HG03103 (cell line): Measurements from ENCODE around the gene BRPF1.
A peak's percentile ranks its signal among the peaks of the same experiment; 100 is the strongest.
"Not testable (repeated sequence)": the region's sequence is repeated elsewhere in the genome, so short reads cannot be mapped to it uniquely, and the experiment has no call there.

Source experiments
- ATAC-seq: cut with Tn5 transposase; IDR thresholded peaks from one replicate; pipeline ENCODE4 v1.9.1; 2021; ENCODE audit warnings: low read depth; ENCODE audit not compliant: unreplicated experiment

The BRPF1 gene

GRCh38 chr3:9767418-9767817 is 35.9 kb downstream of the BRPF1 start:
- ATAC-seq = no peak

- ATAC-seq = no peak
These were observed 36.7 kb downstream of the BRPF1 start for GRCh38 chr3:9768141-9768775.

- no peak for ATAC-seq
These were observed 37.5 kb downstream of the BRPF1 start for GRCh38 chr3:9769012-9769411.

GRCh38 chr3:9769426-9770275 is 38.1 kb downstream of the BRPF1 start, which contains the start of gene CAMK1:
CAMK1 (minus strand) TSS chr3:9769947; CDS start chr3:9767749, 2,198 bp downstream.
- peak; percentile 56 for ATAC-seq

GRCh38 chr3:9770276-9770812 is 38.8 kb downstream of the BRPF1 start:
- no peak for ATAC-seq

- not testable (repeated sequence) for ATAC-seq
These were observed 39.5 kb downstream of the BRPF1 start for GRCh38 chr3:9771007-9771406.

GRCh38 chr3:9776896-9777693 is 45.6 kb downstream of the BRPF1 start:
- no peak for ATAC-seq

- no peak for ATAC-seq
These were observed 46.1 kb downstream of the BRPF1 start for GRCh38 chr3:9777694-9778021.

- no peak for ATAC-seq
These were observed 46.9 kb downstream of the BRPF1 start for GRCh38 chr3:9778143-9779074.

GRCh38 chr3:9779075-9779593 is 47.6 kb downstream of the BRPF1 start:
- no peak for ATAC-seq

GRCh38 chr3:9779721-9780457 is 48.4 kb downstream of the BRPF1 start:
- ATAC-seq = no peak

GRCh38 chr3:9780458-9780812 is 48.9 kb downstream of the BRPF1 start:
- ATAC-seq = no peak

- ATAC-seq = no peak
These were observed 49.4 kb downstream of the BRPF1 start for GRCh38 chr3:9780910-9781309.

- ATAC-seq = no peak
These were observed 50.0 kb downstream of the BRPF1 start for GRCh38 chr3:9781551-9781950.

- no peak for ATAC-seq
These were observed 50.6 kb downstream of the BRPF1 start for GRCh38 chr3:9781978-9782603.

GRCh38 chr3:9782770-9783169 is 51.2 kb downstream of the BRPF1 start:
- ATAC-seq = no peak

GRCh38 chr3:9783954-9784353 is 52.4 kb downstream of the BRPF1 start:
- ATAC-seq = no peak

- no peak for ATAC-seq
These were observed 53.4 kb downstream of the BRPF1 start for GRCh38 chr3:9784965-9785364.

- no peak for ATAC-seq
These were observed 54.1 kb downstream of the BRPF1 start for GRCh38 chr3:9785602-9786001.
